ENCODE results near the gene FGFR4.

Gene FGFR4

GRCh38 chr5:177103523-177104253, 17.0 kb downstream of the FGFR4 start:
- Histone ChIP-seq H3K27ac (ENCODE audit: low read depth, low read length, severe bottlenecking) (no peak overlapping the region), H3K4me1 (ENCODE audit: control insufficient read depth, insufficient read depth, low read length, poor library complexity, severe bottlenecking) (no peaks in the 10 kb centered on the region), H3K9me3 (ENCODE audit: control insufficient read depth, low read length) (no peaks in the 10 kb centered on the region), H3K4me3 (ENCODE audit: extremely low read depth, insufficient read depth, low read length, poor library complexity, severe bottlenecking) (no peak overlapping the region), H3K36me3 (ENCODE audit: control insufficient read depth, insufficient read depth, low read length) (no peaks in the 10 kb centered on the region)
- 76 to 81% methylated on average over 9 of the region's 9 CpGs for whole genome bisulfite sequencing, 2 experiments (ENCODE audit: insufficient coverage in 2 of 2)

- no peak overlapping the region for H3K27ac ChIP-seq (ENCODE audit: low read depth, low read length, severe bottlenecking)
- 83 to 89% methylated on average over 16 of the region's 24 CpGs for WGBS, 2 experiments (ENCODE audit: insufficient coverage in 2 of 2)
- H3K4me3 ChIP-seq (ENCODE audit: extremely low read depth, insufficient read depth, low read length, poor library complexity, severe bottlenecking), result no peak overlapping the region
- H3K36me3 ChIP-seq (ENCODE audit: control insufficient read depth, insufficient read depth, low read length), result no peaks in the 10 kb centered on the region
- no peaks in the 10 kb centered on the region for H3K9me3 ChIP-seq (ENCODE audit: control insufficient read depth, low read length)
- no peaks in the 10 kb centered on the region for H3K4me1 ChIP-seq (ENCODE audit: control insufficient read depth, insufficient read depth, low read length, poor library complexity, severe bottlenecking)
Measured at GRCh38 chr5:177105691-177106476, 19.2 kb downstream of the FGFR4 start.

- H3K27ac ChIP-seq (ENCODE audit: low read depth, low read length, severe bottlenecking), result no peak overlapping the region
- no peaks in the 10 kb centered on the region for H3K9me3 ChIP-seq (ENCODE audit: control insufficient read depth, low read length)
- no peak overlapping the region for H3K4me3 ChIP-seq (ENCODE audit: extremely low read depth, insufficient read depth, low read length, poor library complexity, severe bottlenecking)
- WGBS, 2 experiments (ENCODE audit: insufficient coverage in 2 of 2), result 89 to 90% methylated on average over 4 of the region's 4 CpGs
- H3K4me1 ChIP-seq (ENCODE audit: control insufficient read depth, insufficient read depth, low read length, poor library complexity, severe bottlenecking), result no peaks in the 10 kb centered on the region
- no peaks in the 10 kb centered on the region for H3K36me3 ChIP-seq (ENCODE audit: control insufficient read depth, insufficient read depth, low read length)
Measured at GRCh38 chr5:177107159-177107558, 20.4 kb downstream of the FGFR4 start.

- no peak overlapping the region for H3K4me3 ChIP-seq (ENCODE audit: extremely low read depth, insufficient read depth, low read length, poor library complexity, severe bottlenecking)
- no peaks in the 10 kb centered on the region for H3K36me3 ChIP-seq (ENCODE audit: control insufficient read depth, insufficient read depth, low read length)
- no peaks in the 10 kb centered on the region for H3K4me1 ChIP-seq (ENCODE audit: control insufficient read depth, insufficient read depth, low read length, poor library complexity, severe bottlenecking)
- no peaks in the 10 kb centered on the region for H3K9me3 ChIP-seq (ENCODE audit: control insufficient read depth, low read length)
- WGBS, 2 experiments (ENCODE audit: insufficient coverage in 2 of 2), result 94 to 97% methylated on average over 7 to 8 of the region's 9 CpGs
- H3K27ac ChIP-seq (ENCODE audit: low read depth, low read length, severe bottlenecking), result no peak overlapping the region
Measured at GRCh38 chr5:177109810-177110209, 23.1 kb downstream of the FGFR4 start.

GRCh38 chr5:177111720-177112394, 25.1 kb downstream of the FGFR4 start:
- 45 to 47% methylated on average over 10 of the region's 12 CpGs for WGBS, 2 experiments (ENCODE audit: insufficient coverage in 2 of 2)
- no peaks in the 10 kb centered on the region for H3K9me3 ChIP-seq (ENCODE audit: control insufficient read depth, low read length)
- no peak overlapping the region for H3K4me3 ChIP-seq (ENCODE audit: extremely low read depth, insufficient read depth, low read length, poor library complexity, severe bottlenecking)
- H3K36me3 ChIP-seq (ENCODE audit: control insufficient read depth, insufficient read depth, low read length), result no peaks in the 10 kb centered on the region
- H3K4me1 ChIP-seq (ENCODE audit: control insufficient read depth, insufficient read depth, low read length, poor library complexity, severe bottlenecking), result no peaks in the 10 kb centered on the region
- H3K27ac ChIP-seq (ENCODE audit: low read depth, low read length, severe bottlenecking), result no peak overlapping the region

GRCh38 chr5:177112589-177113220, 26.0 kb downstream of the FGFR4 start:
- Histone ChIP-seq H3K4me1 (ENCODE audit: control insufficient read depth, insufficient read depth, low read length, poor library complexity, severe bottlenecking) (no peaks in the 10 kb centered on the region), H3K36me3 (ENCODE audit: control insufficient read depth, insufficient read depth, low read length) (no peaks in the 10 kb centered on the region), H3K9me3 (ENCODE audit: control insufficient read depth, low read length) (no peaks in the 10 kb centered on the region), H3K27ac (ENCODE audit: low read depth, low read length, severe bottlenecking) (no peak overlapping the region), H3K4me3 (ENCODE audit: extremely low read depth, insufficient read depth, low read length, poor library complexity, severe bottlenecking) (no peak overlapping the region)
- WGBS, 2 experiments (ENCODE audit: insufficient coverage in 2 of 2), result 77 to 100% methylated on average over 2 to 5 of the region's 5 CpGs

GRCh38 chr5:177113566-177114424, 27.1 kb downstream of the FGFR4 start:
- H3K27ac ChIP-seq (ENCODE audit: low read depth, low read length, severe bottlenecking), result no peak overlapping the region
- no peak overlapping the region for H3K4me3 ChIP-seq (ENCODE audit: extremely low read depth, insufficient read depth, low read length, poor library complexity, severe bottlenecking)
- no peaks in the 10 kb centered on the region for H3K4me1 ChIP-seq (ENCODE audit: control insufficient read depth, insufficient read depth, low read length, poor library complexity, severe bottlenecking)
- 12 to 27% methylated on average over 5 to 10 of the region's 14 CpGs for WGBS, 2 experiments (ENCODE audit: insufficient coverage in 2 of 2)
- H3K36me3 ChIP-seq (ENCODE audit: control insufficient read depth, insufficient read depth, low read length), result no peaks in the 10 kb centered on the region
- no peaks in the 10 kb centered on the region for H3K9me3 ChIP-seq (ENCODE audit: control insufficient read depth, low read length)

- no peaks in the 10 kb centered on the region for H3K36me3 ChIP-seq (ENCODE audit: control insufficient read depth, insufficient read depth, low read length)
- H3K27ac ChIP-seq (ENCODE audit: low read depth, low read length, severe bottlenecking), result no peak overlapping the region
- 82 to 92% methylated on average over 46 to 49 of the region's 49 CpGs for WGBS, 2 experiments (ENCODE audit: insufficient coverage in 2 of 2)
- H3K9me3 ChIP-seq (ENCODE audit: control insufficient read depth, low read length), result no peaks in the 10 kb centered on the region
- no peaks in the 10 kb centered on the region for H3K4me1 ChIP-seq (ENCODE audit: control insufficient read depth, insufficient read depth, low read length, poor library complexity, severe bottlenecking)
- H3K4me3 ChIP-seq (ENCODE audit: extremely low read depth, insufficient read depth, low read length, poor library complexity, severe bottlenecking), result no peak overlapping the region
Measured at GRCh38 chr5:177116631-177117373, 30.1 kb downstream of the FGFR4 start.

GRCh38 chr5:177117441-177118045, 30.8 kb downstream of the FGFR4 start:
- H3K36me3 ChIP-seq (ENCODE audit: control insufficient read depth, insufficient read depth, low read length), result no peaks in the 10 kb centered on the region
- no peaks in the 10 kb centered on the region for H3K9me3 ChIP-seq (ENCODE audit: control insufficient read depth, low read length)
- no peak overlapping the region for H3K27ac ChIP-seq (ENCODE audit: low read depth, low read length, severe bottlenecking)
- WGBS, 2 experiments (ENCODE audit: insufficient coverage in 2 of 2), result 95 to 98% methylated on average over 21 to 26 of the region's 30 CpGs
- no peaks in the 10 kb centered on the region for H3K4me1 ChIP-seq (ENCODE audit: control insufficient read depth, insufficient read depth, low read length, poor library complexity, severe bottlenecking)
- no peak overlapping the region for H3K4me3 ChIP-seq (ENCODE audit: extremely low read depth, insufficient read depth, low read length, poor library complexity, severe bottlenecking)
